K562 (cell line): ENCODE data around the gene CPSF7. TPM values are rescaled to one million over a fixed set of nuclear protein-coding genes. Genes with fewer than 3 reads are reported as not detected.
A peak's percentile ranks its signal among the peaks of the same experiment; 100 is the strongest.

Experiments
- ATF6 ChIP-seq: sonication (generic); formaldehyde crosslinking; IDR thresholded peaks from 2 replicates; pipeline ENCODE4 v1.4.0; 2020; ENCODE audit warnings: mild to moderate bottlenecking, missing genetic modification reagents
- BRF2 ChIP-seq: IDR thresholded peaks from 3 replicates; pipeline ENCODE4 v1.6.1; 2011; ENCODE audit warnings: borderline replicate concordance, mild to moderate bottlenecking; ENCODE audit not compliant: insufficient read length, insufficient read depth
- CBX1 ChIP-seq: sonication (generic); IDR thresholded peaks from 2 replicates; pipeline ENCODE4 v1.6.1; 2016; ENCODE audit warnings: antibody characterized with exemption, low read depth, mild to moderate bottlenecking
- CREB3L1 ChIP-seq: fragments of 450-650 bp; IDR thresholded peaks from 2 replicates; pipeline ENCODE4 v1.6.1; 2014; ENCODE audit warnings: low read depth, mild to moderate bottlenecking, moderate library complexity, borderline replicate concordance
- EGR1 ChIP-seq: fragments of 450-650 bp; conservative IDR thresholded peaks from 2 replicates; pipeline ENCODE4 v1.6.1; 2017; ENCODE audit warnings: mild to moderate bottlenecking
- ESRRA ChIP-seq: fragments of 450-650 bp; IDR thresholded peaks from 2 replicates; pipeline ENCODE4 v1.6.1; 2014; ENCODE audit warnings: low read depth, mild to moderate bottlenecking, moderate library complexity, borderline replicate concordance
- FIP1L1 ChIP-seq: fragments of 200-400 bp; formaldehyde crosslinking; IDR thresholded peaks from 2 replicates; pipeline ENCODE4 v1.6.1; 2018; ENCODE audit warnings: mild to moderate bottlenecking, low read depth, low read length; ENCODE audit not compliant: poor library complexity, severe bottlenecking
- FOXP4 ChIP-seq: sonication (generic); formaldehyde crosslinking; IDR thresholded peaks from 2 replicates; pipeline ENCODE4 v1.8.0; 2022; ENCODE audit warnings: mild to moderate bottlenecking, missing genetic modification reagents, borderline replicate concordance
- GTF2E2 ChIP-seq: fragments of 200-800 bp; sonication (Bioruptor generic); IDR thresholded peaks from 2 replicates; pipeline ENCODE4 v1.6.1; 2016; ENCODE audit warnings: missing genetic modification characterization, missing compliant biosample characterization
- KDM2B ChIP-seq: fragments of 250-450 bp; sonication (Bioruptor Pico); IDR thresholded peaks from 2 replicates; pipeline ENCODE4 v1.8.0; 2021; ENCODE audit warnings: mild to moderate bottlenecking, moderate library complexity
- NCOA2 ChIP-seq, 2 experiments: fragments of 450-650 bp; IDR thresholded peaks; 2 replicates each; pipeline ENCODE4 v1.6.1; 2018; ENCODE audit warnings: mild to moderate bottlenecking in 2 of 2, moderate library complexity in 1 of 2; ENCODE audit not compliant: partially characterized antibody in 2 of 2
- NEUROD1 ChIP-seq: fragments of 150-350 bp; IDR thresholded peaks from 2 replicates; pipeline ENCODE4 v1.6.1; 2014; ENCODE audit warnings: borderline replicate concordance, low read length, low read depth; ENCODE audit not compliant: partially characterized antibody
- NR3C1 ChIP-seq: sonication (generic); formaldehyde crosslinking; IDR thresholded peaks from 2 replicates; pipeline ENCODE4 v1.8.1; 2022; ENCODE audit warnings: missing genetic modification reagents
- RBFOX2 ChIP-seq: fragments of 200-400 bp; formaldehyde crosslinking; IDR thresholded peaks from 2 replicates; pipeline ENCODE4 v1.6.1; 2017; ENCODE audit warnings: low read depth, mild to moderate bottlenecking, low read length, moderate library complexity
- TRIM28 ChIP-seq: fragments of 450-650 bp; IDR thresholded peaks from 2 replicates; pipeline ENCODE4 v1.6.1; 2017
- ZBTB7A ChIP-seq: IDR thresholded peaks from 2 replicates; pipeline ENCODE4 v1.6.1; 2011; ENCODE audit warnings: low read depth, mild to moderate bottlenecking, low read length, moderate library complexity, borderline replicate concordance; ENCODE audit not compliant: control insufficient read depth
- ZNF121 ChIP-seq: sonication (generic); formaldehyde crosslinking; conservative IDR thresholded peaks from 2 replicates; pipeline ENCODE4 v1.8.0; 2022; ENCODE audit warnings: missing genetic modification reagents
- ZNF584 ChIP-seq: fragments of 200-800 bp; sonication (Bioruptor generic); IDR thresholded peaks from 2 replicates; pipeline ENCODE4 v1.6.1; 2016; ENCODE audit warnings: low read depth, mild to moderate bottlenecking, missing genetic modification characterization, missing compliant biosample characterization
- polyA plus RNA-seq, 8 experiments: library from polyadenylated mRNA; depleted of rRNA in 4 of 8; stranded (reverse) in 5 of 8; unstranded in 3 of 8; fragments of >200 nt; fragmentation: Nextera tagmentation in 2 of 8; fragmentation: Illumina TruSeq in 1 of 8; extraction: Ambion mirVana in 2 of 8; extraction: Trizol in 1 of 8; gene quantifications; 2 replicates each; pipeline versions ENCODE4 v1.2.1 to v1.2.3, GENCODE V29; 2011 to 2014; ENCODE audit warnings: inconsistent platforms in 1 of 8, missing spikeins in 1 of 8
- total RNA-seq, 7 experiments: library from RNA; depleted of rRNA in 6 of 7; stranded (reverse); fragments of >200 nt in 6 of 7; fragmentation: Illumina TruSeq in 2 of 7; extraction: Trizol in 2 of 7; gene quantifications; 2 replicates each; pipeline versions ENCODE4 v1.2.1 to v1.2.3, GENCODE V29; 2011 to 2021; ENCODE audit warnings: low replicate concordance in 1 of 7

Gene CPSF7
- total and polyA plus RNA-seq, 9 of the 15 experiments (the other 6 are each of a cell fraction or from before 2014, with no cell fraction given): 14.8 to 104 (median 44.1) TPM

- TF ChIP-seq BRF2: no peak
- no peak for TF ChIP-seq KDM2B
- TF ChIP-seq NR3C1 (CRISPR knock-in tag): peak; percentile 74; the same call in 1 of the 2 replicates
- no peak for TF ChIP-seq NEUROD1
- TF ChIP-seq ZNF121: no peak
- TF ChIP-seq GTF2E2 (tag): peak; percentile 94
- TF ChIP-seq NCOA2 (IDR thresholded peaks at IDR 0.05; ENCODE audit: partially characterized antibody in 2 of 2): no peak
- peak; percentile 72 for TF ChIP-seq CREB3L1
- TF ChIP-seq FOXP4: 0 out of 2 replicates have a peak, but pooled peaks have one; percentile 50
- peak; percentile 54; the same call in 1 of the 2 replicates for TF ChIP-seq ESRRA
- TF ChIP-seq FIP1L1: peak; percentile 55
- TF ChIP-seq ZBTB7A: no peak; the same call in 1 of the 2 replicates
- peak; percentile 98 for TF ChIP-seq RBFOX2
- TF ChIP-seq ZNF584: no peak
- TF ChIP-seq ATF6 (CRISPR knock-in tag): peak; percentile 90; the same call in 1 of the 2 replicates
- no peak for TF ChIP-seq TRIM28
- TF ChIP-seq EGR1: peak; percentile 55; the same call in 1 of the 2 replicates
- 0 out of 2 replicates have a peak, but pooled peaks have one; percentile 26 for TF ChIP-seq CBX1
Observed at GRCh38 chr11:61429691-61430582, at the start of gene CPSF7, which contains the start of gene SDHAF2 (continued).
